ENCODE results near the gene CBFA2T3. TPM values are rescaled to one million over a fixed set of nuclear protein-coding genes. Genes with fewer than 3 reads are reported as not detected.
"Not testable (repeated sequence)": the region's sequence is repeated elsewhere in the genome, so short reads cannot be mapped to it uniquely, and the experiment has no call there.

The CBFA2T3 gene
- total RNA-seq, 4 donors from 2014 or later, result 4.0 to 18.5 (median 5.5) TPM

- Histone ChIP-seq H3K27me3 (peaks cover 49% of the 10 kb centered on the region), H3K4me1 (peaks cover 0 to 5% (median 0%) of the 10 kb centered on the region in 4 donors), H3K36me3 (no peaks in the 10 kb centered on the region), H3K27ac (no peak overlapping the region), H3K9me3 (no peaks in the 10 kb centered on the region), H3K4me3 (no peak overlapping the region)
- no peak for DNase-seq
- in situ Hi-C loops (cut with MboI; ENCODE audit: low pct_ligation_motif_present in 1 of 4, low pct_unique_long_range_greater_than_20kb in 1 of 4, low sequenced_read_pairs in 3 of 4), result no loop called here
- intact Hi-C loops (cut with DNase I; ENCODE audit: low total_unique reads), result no loop called here
- TF ChIP-seq CTCF (IDR thresholded peaks at IDR 0.05), result no peak
- 5 to 36% methylated on average over 6 to 34 of the region's 34 CpGs for WGBS, 2 donors (ENCODE audit: low coverage in 1 of 2)
Observed at GRCh38 chr16:89004209-89004831, 27.3 kb upstream of the CBFA2T3 start.

GRCh38 chr16:89003831-89004208 is 26.8 kb upstream of the CBFA2T3 start:
- DNase-seq, result no peak
- H3K36me3 ChIP-seq, result no peaks in the 10 kb centered on the region
- intact Hi-C loops (cut with DNase I; ENCODE audit: low total_unique reads) (no loop called here), in situ Hi-C loops (cut with MboI; ENCODE audit: low pct_ligation_motif_present in 1 of 4, low pct_unique_long_range_greater_than_20kb in 1 of 4, low sequenced_read_pairs in 3 of 4) (no loop called here)
- H3K4me3 ChIP-seq, result no peak overlapping the region
- WGBS, 2 donors (ENCODE audit: low coverage in 1 of 2), result 31 to 52% methylated on average over 7 to 11 of the region's 11 CpGs
- peaks cover 0 to 3% of the 10 kb centered on the region in 2 donors for H3K9me3 ChIP-seq
- H3K27me3 ChIP-seq, result peaks cover 49% of the 10 kb centered on the region
- H3K27ac ChIP-seq, result no peak overlapping the region
- TF ChIP-seq POLR2A (IDR thresholded peaks at IDR 0.05) (no peak), CTCF (IDR thresholded peaks at IDR 0.05) (no peak), POLR2AphosphoS5 (IDR thresholded peaks at IDR 0.05) (no peak), EP300 (IDR thresholded peaks at IDR 0.05; ENCODE audit: low read depth) (no peak)
- peaks cover 0 to 5% (median 0%) of the 10 kb centered on the region in 4 donors for H3K4me1 ChIP-seq

- peaks cover 3 to 4% of the 10 kb centered on the region in 2 donors for H3K9me3 ChIP-seq
- DNase-seq, result no peak
- no peaks in the 10 kb centered on the region for H3K36me3 ChIP-seq
- intact Hi-C loops (cut with DNase I; ENCODE audit: low total_unique reads), result no loop called here
- no peak overlapping the region for H3K4me3 ChIP-seq
- peaks cover 0 to 5% (median 0%) of the 10 kb centered on the region in 4 donors for H3K4me1 ChIP-seq
- in situ Hi-C loops (cut with MboI; ENCODE audit: low pct_ligation_motif_present in 1 of 4, low pct_unique_long_range_greater_than_20kb in 1 of 4, low sequenced_read_pairs in 3 of 4), result no loop called here
- no peak for TF ChIP-seq CTCF (IDR thresholded peaks at IDR 0.05)
- TF ChIP-seq POLR2A (IDR thresholded peaks at IDR 0.05), result no peak
- no peak for TF ChIP-seq POLR2AphosphoS5 (IDR thresholded peaks at IDR 0.05)
- TF ChIP-seq EP300 (IDR thresholded peaks at IDR 0.05; ENCODE audit: low read depth), result no peak
- 59% methylated on average over 37 of the region's 47 CpGs; no CpG with 5 or more reads in 1 of the 2 donors for WGBS, 2 donors (ENCODE audit: low coverage in 1 of 2)
- H3K27ac ChIP-seq, result no peak overlapping the region
- H3K27me3 ChIP-seq, result peaks cover 49% of the 10 kb centered on the region
Observed at GRCh38 chr16:89002851-89003830, 26.1 kb upstream of the CBFA2T3 start.

GRCh38 chr16:89002081-89002480 is 25.1 kb upstream of the CBFA2T3 start:
- H3K36me3 ChIP-seq; in situ Hi-C loops (cut with MboI; ENCODE audit: low pct_ligation_motif_present in 1 of 4, low pct_unique_long_range_greater_than_20kb in 1 of 4, low sequenced_read_pairs in 3 of 4); H3K27ac ChIP-seq; H3K4me3 ChIP-seq; H3K4me1 ChIP-seq; intact Hi-C loops (cut with DNase I; ENCODE audit: low total_unique reads); DNase-seq: not testable (repeated sequence)
- WGBS, 2 donors (ENCODE audit: low coverage in 1 of 2), result 93% methylated on average over 14 of the region's 19 CpGs; no CpG with 5 or more reads in 1 of the 2 donors
- Histone ChIP-seq H3K27me3 (peaks cover 49% of the 10 kb centered on the region), H3K9me3 (peaks cover 3 to 15% of the 10 kb centered on the region in 2 donors)
